ENCODE data around the gene PTPRN2.
"Not testable (repeated sequence)": the region's sequence is repeated elsewhere in the genome, so short reads cannot be mapped to it uniquely, and the experiment has no call there.

Gene PTPRN2

GRCh38 chr7:158296798-158297104, 290.9 kb downstream of the PTPRN2 start:
- Mint-ChIP-seq H3K4me3 (no peak overlapping the region), H3K36me3 (ENCODE audit: insufficient read depth) (no peaks in the 10 kb centered on the region), H3K27ac (ENCODE audit: low read depth) (no peak overlapping the region), H3K9me3 (no peaks in the 10 kb centered on the region), H3K4me1 (no peaks in the 10 kb centered on the region), H3K27me3 (peaks cover 18% of the 10 kb centered on the region)
- DNase-seq (ENCODE audit: low spot score in 2 of 2) (no peak), ATAC-seq (replicated peaks; ENCODE audit: extremely low read depth, poor library complexity, severe bottlenecking) (no peak)

- H3K36me3 Mint-ChIP-seq (ENCODE audit: insufficient read depth) = no peaks in the 10 kb centered on the region
- no peaks in the 10 kb centered on the region for H3K9me3 Mint-ChIP-seq
- ATAC-seq (replicated peaks; ENCODE audit: extremely low read depth, poor library complexity, severe bottlenecking) (no peak), DNase-seq (ENCODE audit: low spot score in 2 of 2) (no peak)
- peaks cover 15% of the 10 kb centered on the region for H3K27me3 Mint-ChIP-seq
- no peaks in the 10 kb centered on the region for H3K4me1 Mint-ChIP-seq
- no peak overlapping the region for H3K4me3 Mint-ChIP-seq
- H3K27ac Mint-ChIP-seq (ENCODE audit: low read depth) = no peak overlapping the region
Measured at GRCh38 chr7:158295966-158296797, 291.4 kb downstream of the PTPRN2 start.

- not testable (repeated sequence) for DNase-seq (ENCODE audit: low spot score in 2 of 2); H3K4me3 Mint-ChIP-seq; H3K27ac Mint-ChIP-seq (ENCODE audit: low read depth); H3K9me3 Mint-ChIP-seq; H3K27me3 Mint-ChIP-seq; ATAC-seq (replicated peaks; ENCODE audit: extremely low read depth, poor library complexity, severe bottlenecking); H3K36me3 Mint-ChIP-seq (ENCODE audit: insufficient read depth); H3K4me1 Mint-ChIP-seq
Measured at GRCh38 chr7:158294468-158295215, 293.0 kb downstream of the PTPRN2 start.

GRCh38 chr7:158292948-158293347, 294.7 kb downstream of the PTPRN2 start:
- no peak overlapping the region for H3K4me3 Mint-ChIP-seq
- no peak for DNase-seq (ENCODE audit: low spot score in 2 of 2)
- H3K9me3 Mint-ChIP-seq = peaks cover 19% of the 10 kb centered on the region
- no peak for ATAC-seq (replicated peaks; ENCODE audit: extremely low read depth, poor library complexity, severe bottlenecking)
- peaks cover 8% of the 10 kb centered on the region for H3K27me3 Mint-ChIP-seq
- H3K4me1 Mint-ChIP-seq = no peaks in the 10 kb centered on the region
- no peak overlapping the region for H3K27ac Mint-ChIP-seq (ENCODE audit: low read depth)
- no peaks in the 10 kb centered on the region for H3K36me3 Mint-ChIP-seq (ENCODE audit: insufficient read depth)

GRCh38 chr7:158291998-158292397, 295.6 kb downstream of the PTPRN2 start:
- H3K9me3 Mint-ChIP-seq = peaks cover 24% of the 10 kb centered on the region
- no peaks in the 10 kb centered on the region for H3K4me1 Mint-ChIP-seq
- H3K4me3 Mint-ChIP-seq = no peak overlapping the region
- peaks cover 8% of the 10 kb centered on the region for H3K27me3 Mint-ChIP-seq
- no peak for ATAC-seq (replicated peaks; ENCODE audit: extremely low read depth, poor library complexity, severe bottlenecking)
- no peak for DNase-seq (ENCODE audit: low spot score in 2 of 2)
- H3K27ac Mint-ChIP-seq (ENCODE audit: low read depth) = no peak overlapping the region
- no peaks in the 10 kb centered on the region for H3K36me3 Mint-ChIP-seq (ENCODE audit: insufficient read depth)

GRCh38 chr7:158289761-158290523, 297.7 kb downstream of the PTPRN2 start:
- Mint-ChIP-seq H3K36me3 (ENCODE audit: insufficient read depth) (no peaks in the 10 kb centered on the region), H3K27ac (ENCODE audit: low read depth) (no peak overlapping the region), H3K4me3 (no peak overlapping the region), H3K27me3 (no peaks in the 10 kb centered on the region), H3K4me1 (no peaks in the 10 kb centered on the region), H3K9me3 (peaks cover 34% of the 10 kb centered on the region)
- no peak for DNase-seq (ENCODE audit: low spot score in 2 of 2)
- no peak for ATAC-seq (replicated peaks; ENCODE audit: extremely low read depth, poor library complexity, severe bottlenecking)

GRCh38 chr7:158289231-158289630, 298.4 kb downstream of the PTPRN2 start:
- Mint-ChIP-seq H3K27me3 (no peaks in the 10 kb centered on the region), H3K4me3 (no peak overlapping the region)

GRCh38 chr7:158286210-158286609, 301.4 kb downstream of the PTPRN2 start:
- Mint-ChIP-seq H3K27me3 (no peaks in the 10 kb centered on the region), H3K9me3 (peaks cover 38% of the 10 kb centered on the region), H3K4me1 (no peaks in the 10 kb centered on the region), H3K4me3 (no peak overlapping the region), H3K27ac (ENCODE audit: low read depth) (no peak overlapping the region), H3K36me3 (ENCODE audit: insufficient read depth) (no peaks in the 10 kb centered on the region)
- DNase-seq (ENCODE audit: low spot score in 2 of 2) (no peak), ATAC-seq (replicated peaks; ENCODE audit: extremely low read depth, poor library complexity, severe bottlenecking) (no peak)

More at GRCh38 chr7:158289231-158289630, 298.4 kb downstream of the PTPRN2 start:
- H3K9me3 Mint-ChIP-seq = peaks cover 38% of the 10 kb centered on the region
- H3K36me3 Mint-ChIP-seq (ENCODE audit: insufficient read depth) = no peaks in the 10 kb centered on the region
- H3K4me1 Mint-ChIP-seq = no peaks in the 10 kb centered on the region
- no peak for ATAC-seq (replicated peaks; ENCODE audit: extremely low read depth, poor library complexity, severe bottlenecking)
- no peak for DNase-seq (ENCODE audit: low spot score in 2 of 2)
- no peak overlapping the region for H3K27ac Mint-ChIP-seq (ENCODE audit: low read depth)

- DNase-seq (ENCODE audit: low spot score in 2 of 2) (no peak), ATAC-seq (replicated peaks; ENCODE audit: extremely low read depth, poor library complexity, severe bottlenecking) (no peak)
- H3K4me3 Mint-ChIP-seq = no peak overlapping the region
- H3K9me3 Mint-ChIP-seq = peaks cover 38% of the 10 kb centered on the region
- no peaks in the 10 kb centered on the region for H3K27me3 Mint-ChIP-seq
- no peak overlapping the region for H3K27ac Mint-ChIP-seq (ENCODE audit: low read depth)
- H3K4me1 Mint-ChIP-seq = no peaks in the 10 kb centered on the region
- H3K36me3 Mint-ChIP-seq (ENCODE audit: insufficient read depth) = no peaks in the 10 kb centered on the region
Measured at GRCh38 chr7:158285383-158285770, 302.2 kb downstream of the PTPRN2 start.

- Mint-ChIP-seq H3K27me3 (no peaks in the 10 kb centered on the region), H3K36me3 (ENCODE audit: insufficient read depth) (no peaks in the 10 kb centered on the region), H3K9me3 (peaks cover 38% of the 10 kb centered on the region), H3K4me3 (no peak overlapping the region), H3K4me1 (no peaks in the 10 kb centered on the region), H3K27ac (ENCODE audit: low read depth) (no peak overlapping the region)
- DNase-seq (ENCODE audit: low spot score in 2 of 2) (no peak), ATAC-seq (replicated peaks; ENCODE audit: extremely low read depth, poor library complexity, severe bottlenecking) (no peak)
Measured at GRCh38 chr7:158284617-158285382, 302.8 kb downstream of the PTPRN2 start.

- H3K4me3 Mint-ChIP-seq = no peak overlapping the region
- ATAC-seq (replicated peaks; ENCODE audit: extremely low read depth, poor library complexity, severe bottlenecking) = no peak
- H3K27ac Mint-ChIP-seq (ENCODE audit: low read depth) = no peak overlapping the region
- no peak for DNase-seq (ENCODE audit: low spot score in 2 of 2)
- no peaks in the 10 kb centered on the region for H3K4me1 Mint-ChIP-seq
- no peaks in the 10 kb centered on the region for H3K36me3 Mint-ChIP-seq (ENCODE audit: insufficient read depth)
- no peaks in the 10 kb centered on the region for H3K27me3 Mint-ChIP-seq
- H3K9me3 Mint-ChIP-seq = peaks cover 31% of the 10 kb centered on the region
Measured at GRCh38 chr7:158284121-158284520, 303.5 kb downstream of the PTPRN2 start.

All from central memory CD8-positive, alpha-beta T cell (primary cell).